Measurements from ENCODE around the gene IKZF3.

DNA sequence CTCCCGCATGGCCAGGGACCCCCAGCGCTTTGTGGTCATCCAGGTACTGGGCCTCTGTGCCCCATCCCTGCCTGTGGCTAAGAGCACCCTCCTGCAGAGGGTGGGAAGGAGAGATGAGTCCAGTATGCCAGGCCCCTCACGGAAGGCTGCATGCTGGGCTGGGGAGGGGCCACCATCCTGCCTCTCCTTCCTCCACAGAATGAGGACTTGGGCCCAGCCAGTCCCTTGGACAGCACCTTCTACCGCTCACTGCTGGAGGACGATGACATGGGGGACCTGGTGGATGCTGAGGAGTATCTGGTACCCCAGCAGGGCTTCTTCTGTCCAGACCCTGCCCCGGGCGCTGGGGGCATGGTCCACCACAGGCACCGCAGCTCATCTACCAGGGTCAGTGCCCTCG, 137.5 kb downstream of the IKZF3 start:
- TF ChIP-seq, protein P1, sequence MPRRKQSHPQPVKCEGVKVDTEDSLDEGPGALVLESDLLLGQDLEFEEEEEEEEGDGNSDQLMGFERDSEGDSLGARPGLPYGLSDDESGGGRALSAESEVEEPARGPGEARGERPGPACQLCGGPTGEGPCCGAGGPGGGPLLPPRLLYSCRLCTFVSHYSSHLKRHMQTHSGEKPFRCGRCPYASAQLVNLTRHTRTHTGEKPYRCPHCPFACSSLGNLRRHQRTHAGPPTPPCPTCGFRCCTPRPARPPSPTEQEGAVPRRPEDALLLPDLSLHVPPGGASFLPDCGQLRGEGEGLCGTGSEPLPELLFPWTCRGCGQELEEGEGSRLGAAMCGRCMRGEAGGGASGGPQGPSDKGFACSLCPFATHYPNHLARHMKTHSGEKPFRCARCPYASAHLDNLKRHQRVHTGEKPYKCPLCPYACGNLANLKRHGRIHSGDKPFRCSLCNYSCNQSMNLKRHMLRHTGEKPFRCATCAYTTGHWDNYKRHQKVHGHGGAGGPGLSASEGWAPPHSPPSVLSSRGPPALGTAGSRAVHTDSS (tag by site-specific recombination; IDR thresholded peaks at IDR 0.05): no peak
- TF ChIP-seq ZBTB20 (tag by site-specific recombination; IDR thresholded peaks at IDR 0.05): no peak
- no peak for TF ChIP-seq ZBTB1 (tag by site-specific recombination; IDR thresholded peaks at IDR 0.05)
- TF ChIP-seq, protein P2, sequence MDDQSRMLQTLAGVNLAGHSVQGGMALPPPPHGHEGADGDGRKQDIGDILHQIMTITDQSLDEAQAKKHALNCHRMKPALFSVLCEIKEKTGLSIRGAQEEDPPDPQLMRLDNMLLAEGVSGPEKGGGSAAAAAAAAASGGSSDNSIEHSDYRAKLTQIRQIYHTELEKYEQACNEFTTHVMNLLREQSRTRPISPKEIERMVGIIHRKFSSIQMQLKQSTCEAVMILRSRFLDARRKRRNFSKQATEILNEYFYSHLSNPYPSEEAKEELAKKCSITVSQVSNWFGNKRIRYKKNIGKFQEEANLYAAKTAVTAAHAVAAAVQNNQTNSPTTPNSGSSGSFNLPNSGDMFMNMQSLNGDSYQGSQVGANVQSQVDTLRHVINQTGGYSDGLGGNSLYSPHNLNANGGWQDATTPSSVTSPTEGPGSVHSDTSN (CRISPR knock-in tag; IDR thresholded peaks at IDR 0.05): no peak
- TF ChIP-seq, protein P3, sequence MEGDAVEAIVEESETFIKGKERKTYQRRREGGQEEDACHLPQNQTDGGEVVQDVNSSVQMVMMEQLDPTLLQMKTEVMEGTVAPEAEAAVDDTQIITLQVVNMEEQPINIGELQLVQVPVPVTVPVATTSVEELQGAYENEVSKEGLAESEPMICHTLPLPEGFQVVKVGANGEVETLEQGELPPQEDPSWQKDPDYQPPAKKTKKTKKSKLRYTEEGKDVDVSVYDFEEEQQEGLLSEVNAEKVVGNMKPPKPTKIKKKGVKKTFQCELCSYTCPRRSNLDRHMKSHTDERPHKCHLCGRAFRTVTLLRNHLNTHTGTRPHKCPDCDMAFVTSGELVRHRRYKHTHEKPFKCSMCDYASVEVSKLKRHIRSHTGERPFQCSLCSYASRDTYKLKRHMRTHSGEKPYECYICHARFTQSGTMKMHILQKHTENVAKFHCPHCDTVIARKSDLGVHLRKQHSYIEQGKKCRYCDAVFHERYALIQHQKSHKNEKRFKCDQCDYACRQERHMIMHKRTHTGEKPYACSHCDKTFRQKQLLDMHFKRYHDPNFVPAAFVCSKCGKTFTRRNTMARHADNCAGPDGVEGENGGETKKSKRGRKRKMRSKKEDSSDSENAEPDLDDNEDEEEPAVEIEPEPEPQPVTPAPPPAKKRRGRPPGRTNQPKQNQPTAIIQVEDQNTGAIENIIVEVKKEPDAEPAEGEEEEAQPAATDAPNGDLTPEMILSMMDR (tag by site-specific recombination; IDR thresholded peaks at IDR 0.05): no peak
- TF ChIP-seq ZNF624 (tag by site-specific recombination; IDR thresholded peaks at IDR 0.05): no peak
- TF ChIP-seq ZNF423 (tag by site-specific recombination; IDR thresholded peaks at IDR 0.05): no peak
- no peak for TF ChIP-seq ZNF335 (tag by site-specific recombination; conservative IDR thresholded peaks at IDR 0.05)
- TF ChIP-seq ZEB2 (tag by site-specific recombination; IDR thresholded peaks at IDR 0.05): no peak
- TF ChIP-seq ZNF133 (tag by site-specific recombination; IDR thresholded peaks at IDR 0.05): no peak
- TF ChIP-seq ZNF585B (tag by site-specific recombination; IDR thresholded peaks at IDR 0.05): no peak
- no peak for TF ChIP-seq ZNF561 (tag by site-specific recombination; IDR thresholded peaks at IDR 0.05; ENCODE audit: borderline replicate concordance)
- no peak for TF ChIP-seq MEIS1 (CRISPR knock-in tag; IDR thresholded peaks at IDR 0.05; ENCODE audit: borderline replicate concordance)
